HUES6 (cell line): ENCODE measurements around the gene NLRC4.
"Not testable (repeated sequence)": the region's sequence is repeated elsewhere in the genome, so short reads cannot be mapped to it uniquely, and the experiment has no call there.

Experiments used
- H3K27ac ChIP-seq: 2 replicates; pipeline ENCODE4 v1.7.0; 2013; ENCODE audit warnings: low read depth, mild to moderate bottlenecking, low read length, inconsistent platforms
- H3K27me3 ChIP-seq: 2 replicates; pipeline ENCODE4 v1.6.1; 2013; ENCODE audit warnings: low read length; ENCODE audit not compliant: control insufficient read depth, insufficient read depth
- H3K36me3 ChIP-seq: 2 replicates; pipeline ENCODE4 v1.6.1; 2013; ENCODE audit warnings: low read length; ENCODE audit not compliant: control insufficient read depth, insufficient read depth
- H3K4me1 ChIP-seq: 2 replicates; pipeline ENCODE4 v1.6.1; 2013; ENCODE audit warnings: low read length; ENCODE audit not compliant: control insufficient read depth, insufficient read depth
- H3K4me3 ChIP-seq: 2 replicates; pipeline ENCODE4 v1.5.1; 2013; ENCODE audit warnings: low read depth, low read length
- H3K9ac ChIP-seq: one replicate; pipeline ENCODE4 v1.6.1; 2013; ENCODE audit warnings: mild to moderate bottlenecking, low read length
- H3K9me3 ChIP-seq: 2 replicates; pipeline ENCODE4 v1.6.1; 2013; ENCODE audit warnings: low read depth, low read length; ENCODE audit not compliant: control insufficient read depth, insufficient read depth

The NLRC4 gene

DNA sequence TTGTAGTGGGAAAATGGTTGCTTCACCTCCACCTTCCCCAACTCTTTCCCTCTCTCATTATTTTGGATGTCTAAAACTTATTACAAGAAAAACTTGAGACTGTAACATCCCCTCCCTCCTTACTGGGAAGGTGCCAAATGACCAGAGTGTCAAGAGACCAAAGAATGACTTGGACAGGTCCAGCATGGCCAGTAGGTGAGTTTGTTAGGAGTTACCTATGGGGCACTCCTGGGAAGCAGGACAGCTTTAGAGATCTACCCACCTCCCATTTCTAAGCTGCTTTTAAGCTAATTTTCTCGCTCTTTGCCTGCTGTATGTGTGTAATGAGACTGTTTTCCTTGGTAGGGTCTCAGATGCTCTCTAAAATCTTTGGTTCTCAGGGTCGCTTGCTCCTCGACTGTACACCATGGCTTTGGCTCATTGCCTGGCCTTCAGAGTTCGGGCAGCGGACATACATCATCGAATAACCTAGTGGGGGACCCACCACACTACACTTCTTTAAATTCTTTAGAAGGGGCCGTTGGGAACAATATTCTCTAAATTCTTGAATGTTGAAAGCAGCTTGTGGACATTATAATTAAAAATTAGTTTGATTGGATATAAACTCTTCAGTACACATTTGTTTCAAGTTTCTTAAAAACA is 53.8 kb downstream of the NLRC4 start:
- no peaks in the 10 kb centered on the region for H3K4me1 ChIP-seq
- H3K9ac ChIP-seq, result no peak overlapping the region
- H3K4me3 ChIP-seq, result no peak overlapping the region
- H3K27me3 ChIP-seq, result no peaks in the 10 kb centered on the region
- peaks cover 13% of the 10 kb centered on the region; the same call in 1 of the 2 replicates for H3K36me3 ChIP-seq
- H3K9me3 ChIP-seq, result no peaks in the 10 kb centered on the region
- no peak overlapping the region for H3K27ac ChIP-seq

DNA sequence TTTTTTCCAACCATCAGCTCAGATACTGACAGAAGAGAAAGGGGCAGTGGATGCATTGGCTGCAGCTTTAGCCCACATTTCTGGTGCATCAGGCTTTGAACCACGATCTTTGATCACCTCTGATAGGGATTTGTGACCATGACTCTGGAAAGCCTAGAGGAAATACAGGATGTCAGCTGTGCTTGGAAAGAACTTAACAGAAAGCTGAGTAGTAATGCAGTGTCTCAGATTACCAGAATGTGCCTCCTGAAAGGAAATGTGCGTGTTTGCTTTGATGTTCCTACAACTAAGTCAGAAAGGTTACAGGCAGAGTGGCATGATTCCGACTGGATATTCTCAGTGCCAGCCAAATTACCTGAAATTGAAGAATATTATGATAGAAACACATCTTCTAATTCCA is 61.3 kb downstream of the NLRC4 start:
- H3K4me1 ChIP-seq, H3K9me3 ChIP-seq, H3K4me3 ChIP-seq, H3K9ac ChIP-seq, H3K27ac ChIP-seq, H3K27me3 ChIP-seq: not testable (repeated sequence)
- peaks cover 19% of the 10 kb centered on the region for H3K36me3 ChIP-seq

DNA sequence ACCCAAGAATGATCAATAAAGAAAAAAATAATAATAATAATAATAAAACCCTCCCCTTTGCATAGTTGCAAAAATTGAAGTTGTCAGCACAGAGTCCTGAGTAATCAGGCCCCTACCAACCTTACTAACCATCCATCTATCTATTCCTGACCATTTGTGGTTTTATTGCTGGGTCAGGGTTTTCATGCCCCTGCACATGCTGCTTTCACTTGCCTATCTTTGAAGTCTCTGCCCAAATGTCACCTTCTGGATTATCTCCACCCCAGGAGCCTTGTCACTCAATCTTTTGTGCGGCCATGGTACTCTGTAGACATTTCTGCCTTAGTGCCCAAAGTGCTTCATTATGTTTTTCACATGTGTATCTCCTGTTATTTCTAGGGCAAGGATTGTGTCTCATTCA is 63.9 kb downstream of the NLRC4 start:
- Histone ChIP-seq H3K36me3 (peaks cover 30% of the 10 kb centered on the region), H3K27me3 (no peaks in the 10 kb centered on the region), H3K9me3 (no peaks in the 10 kb centered on the region), H3K4me1 (no peaks in the 10 kb centered on the region), H3K4me3 (no peak overlapping the region), H3K9ac (no peak overlapping the region), H3K27ac (no peak overlapping the region)

DNA sequence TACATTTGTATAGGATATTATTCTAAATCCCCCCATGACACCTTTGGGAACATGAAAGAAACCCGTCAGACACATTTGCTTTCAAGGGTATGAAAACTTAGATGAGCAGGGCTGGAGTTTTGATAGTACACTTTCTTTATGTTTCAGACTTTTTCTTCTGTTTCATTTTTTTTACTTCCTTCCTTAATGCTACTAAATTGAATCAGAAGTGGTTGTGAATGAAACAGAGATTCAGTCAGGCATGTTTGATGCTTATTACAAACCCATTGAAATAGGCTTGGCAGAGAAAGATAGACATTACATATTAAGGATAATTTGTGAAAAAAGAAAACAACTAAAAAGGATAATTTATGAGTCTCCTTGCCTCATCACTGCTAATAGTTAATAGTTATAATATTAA is 72.3 kb downstream of the NLRC4 start:
- H3K4me1 ChIP-seq, result no peaks in the 10 kb centered on the region
- H3K4me3 ChIP-seq, result no peak overlapping the region
- no peaks in the 10 kb centered on the region for H3K9me3 ChIP-seq
- peaks cover 36% of the 10 kb centered on the region for H3K36me3 ChIP-seq
- no peak overlapping the region for H3K9ac ChIP-seq
- no peak overlapping the region for H3K27ac ChIP-seq
- H3K27me3 ChIP-seq, result no peaks in the 10 kb centered on the region

DNA sequence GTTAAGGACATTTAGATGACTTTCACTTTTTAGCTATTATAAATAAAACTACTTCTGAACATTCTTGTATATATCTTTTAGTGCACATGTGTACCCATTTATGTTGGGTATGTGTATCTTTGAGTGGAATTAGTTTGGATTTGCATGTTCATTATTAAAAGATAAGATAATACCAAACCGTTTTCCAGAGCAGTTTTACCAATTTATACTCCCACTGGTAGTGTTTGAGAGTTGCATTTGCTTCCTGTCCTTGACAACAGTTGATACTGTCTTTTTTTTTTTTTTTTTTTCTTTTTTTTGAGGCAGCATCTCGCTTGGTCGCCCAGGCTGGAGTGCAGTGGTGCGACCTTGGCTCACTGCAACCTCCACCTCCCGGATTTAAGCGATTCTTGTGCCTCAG is 75.7 kb downstream of the NLRC4 start:
- no peak overlapping the region for H3K4me3 ChIP-seq
- H3K9ac ChIP-seq, result no peak overlapping the region
- H3K4me1 ChIP-seq, result no peaks in the 10 kb centered on the region
- peaks cover 46% of the 10 kb centered on the region for H3K36me3 ChIP-seq
- H3K27ac ChIP-seq, result no peak overlapping the region
- H3K9me3 ChIP-seq, result no peaks in the 10 kb centered on the region
- no peaks in the 10 kb centered on the region for H3K27me3 ChIP-seq

DNA sequence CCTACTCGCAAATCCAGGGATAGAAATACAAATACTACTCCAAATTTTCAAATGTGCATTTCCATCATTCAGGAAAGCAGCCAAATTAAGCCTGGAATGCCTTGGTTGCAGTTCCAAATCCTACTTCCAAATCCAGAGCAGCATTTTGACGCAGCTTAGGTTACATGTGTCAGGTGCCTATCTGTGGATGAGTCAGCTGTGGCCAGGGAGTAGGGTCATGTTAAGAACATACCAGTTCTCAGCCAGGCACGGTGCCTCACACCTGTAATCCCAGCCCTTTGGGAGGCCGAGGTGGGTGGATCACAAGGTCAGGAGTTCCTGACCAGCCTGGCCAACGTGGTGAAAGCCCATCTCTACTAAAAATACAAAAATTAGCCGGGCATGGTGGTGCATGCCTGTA is 82.0 kb downstream of the NLRC4 start:
- Histone ChIP-seq H3K36me3 (peaks cover 35% of the 10 kb centered on the region), H3K27ac (no peak overlapping the region), H3K27me3 (no peaks in the 10 kb centered on the region), H3K9me3 (no peaks in the 10 kb centered on the region), H3K4me1 (no peaks in the 10 kb centered on the region), H3K4me3 (no peak overlapping the region), H3K9ac (no peak overlapping the region)
